IMR-90 (cell line): ENCODE measurements around the gene NKX1-1. TPM values are rescaled to one million over a fixed set of nuclear protein-coding genes. Genes with fewer than 3 reads are reported as not detected.

Experiments used
- ATAC-seq: fragments of 200-7000 bp; cut with Tn5 transposase; 2 replicates; pipeline ENCODE4 v1.9.1; 2020; ENCODE audit warnings: low read depth, mild to moderate bottlenecking, moderate library complexity
- BruUV-seq: library from RNA; stranded (reverse); fragments of 400-500 nt; replicated peaks from 2 replicates; lab custom pipeline; 2021; lab: Mats Ljungman, UMichigan
- CTCF ChIA-PET: fragments of 300-600 bp; formaldehyde crosslinking; extraction: SDS; loops from one replicate; lab custom pipeline; 2021; ENCODE audit warnings: antibody characterized with exemption; lab: Yijun Ruan, JAX
- POLR2A ChIA-PET: fragments of 300-600 bp; sonication (Branson Sonifier 250); formaldehyde crosslinking; loops from one replicate; lab custom pipeline; 2022; ENCODE audit warnings: antibody characterized with exemption; ENCODE audit not compliant: unreplicated experiment; lab: Charles Lee
- DNase-seq: peaks from one replicate; pipeline ENCODE4 v3.0.0; 2013
- H2AFZ ChIP-seq: replicated peaks from 2 replicates; pipeline ENCODE3; 2013; ENCODE audit warnings: low read length, mild to moderate bottlenecking; ENCODE audit not compliant: poor library complexity
- H2AK5ac ChIP-seq: 2 replicates; pipeline ENCODE4 v1.6.1; 2013; ENCODE audit warnings: low read depth, low read length, inconsistent platforms
- H2AK9ac ChIP-seq: replicated peaks from 2 replicates; pipeline ENCODE3; 2013; ENCODE audit warnings: mild to moderate bottlenecking, low read depth, low read length, moderate library complexity; ENCODE audit not compliant: poor library complexity
- H2BK120ac ChIP-seq: 2 replicates; pipeline ENCODE4 v1.6.1; 2013; ENCODE audit warnings: low read depth, low read length, inconsistent platforms
- H2BK15ac ChIP-seq: 3 replicates; pipeline ENCODE4 v1.6.1; 2013; ENCODE audit warnings: low read depth, low read length, inconsistent platforms
- H2BK20ac ChIP-seq: 2 replicates; pipeline ENCODE4 v1.6.1; 2013; ENCODE audit warnings: low read depth, mild to moderate bottlenecking, inconsistent platforms, low read length, moderate library complexity
- H2BK5ac ChIP-seq: 2 replicates; pipeline ENCODE4 v1.6.1; 2013; ENCODE audit warnings: mild to moderate bottlenecking, low read depth, low read length, inconsistent platforms; ENCODE audit not compliant: poor library complexity, severe bottlenecking
- H3K14ac ChIP-seq: replicated peaks from 2 replicates; pipeline ENCODE4 v1.6.1; 2013; ENCODE audit warnings: low read depth, low read length, inconsistent platforms
- H3K18ac ChIP-seq: 2 replicates; pipeline ENCODE4 v1.6.1; 2013; ENCODE audit warnings: low read depth, low read length, control low read depth
- H3K23ac ChIP-seq: 2 replicates; pipeline ENCODE4 v1.6.1; 2013; ENCODE audit warnings: low read depth, low read length, inconsistent platforms
- H3K27ac ChIP-seq: 2 replicates; pipeline ENCODE4 v1.5.1; 2013; ENCODE audit warnings: mild to moderate bottlenecking, control low read depth, low read length; ENCODE audit not compliant: insufficient read depth
- H3K27me3 ChIP-seq: 2 replicates; pipeline ENCODE4 v1.6.1; 2013; ENCODE audit warnings: low read length; ENCODE audit not compliant: control insufficient read depth, insufficient read depth
- H3K36me3 ChIP-seq: 2 replicates; pipeline ENCODE4 v1.6.1; 2013; ENCODE audit warnings: low read length, mixed read lengths; ENCODE audit not compliant: control insufficient read depth, insufficient read depth
- H3K4ac ChIP-seq: 2 replicates; pipeline ENCODE4 v1.6.1; 2013; ENCODE audit warnings: low read depth, low read length, inconsistent platforms
- H3K4me1 ChIP-seq: 2 replicates; pipeline ENCODE4 v1.6.1; 2013; ENCODE audit warnings: low read length, mixed read lengths; ENCODE audit not compliant: control insufficient read depth, insufficient read depth
- H3K4me2 ChIP-seq: 2 replicates; pipeline ENCODE4 v1.6.1; 2013; ENCODE audit warnings: low read depth, mild to moderate bottlenecking, control low read depth, low read length, moderate library complexity
- H3K4me3 ChIP-seq: 2 replicates; pipeline ENCODE4 v1.5.1; 2013; ENCODE audit warnings: low read depth, mild to moderate bottlenecking, control low read depth, low read length, moderate library complexity; ENCODE audit not compliant: insufficient read depth
- H3K56ac ChIP-seq: 2 replicates; pipeline ENCODE4 v1.6.1; 2013; ENCODE audit warnings: low read length, inconsistent platforms; ENCODE audit not compliant: insufficient read depth; ENCODE audit errors: extremely low read depth
- H3K79me1 ChIP-seq, 2 experiments: 2 replicates each; pipeline ENCODE4 v1.6.1; 2013; ENCODE audit warnings: low read length in 2 of 2, inconsistent platforms in 1 of 2, low read depth in 1 of 2
- H3K9ac ChIP-seq: 2 replicates; pipeline ENCODE4 v1.6.1; 2013; ENCODE audit warnings: low read depth, low read length, control low read depth
- H3K9me1 ChIP-seq: 2 replicates; pipeline ENCODE4 v1.6.1; 2013; ENCODE audit warnings: low read length, inconsistent platforms; ENCODE audit not compliant: insufficient read depth
- H3K9me3 ChIP-seq: 2 replicates; pipeline ENCODE4 v1.6.1; 2013; ENCODE audit warnings: low read length; ENCODE audit not compliant: control insufficient read depth, insufficient read depth
- H4K20me1 ChIP-seq: 2 replicates; pipeline ENCODE4 v1.6.1; 2013; ENCODE audit warnings: low read length, inconsistent platforms; ENCODE audit not compliant: insufficient read depth
- H4K5ac ChIP-seq: 2 replicates; pipeline ENCODE4 v1.6.1; 2013; ENCODE audit warnings: mild to moderate bottlenecking, low read depth, low read length, control low read depth
- H4K8ac ChIP-seq, 2 experiments: 2 replicates each; pipeline ENCODE4 v1.6.1; 2013; ENCODE audit warnings: low read depth in 2 of 2, low read length in 2 of 2, control low read depth in 1 of 2, inconsistent platforms in 1 of 2
- H4K91ac ChIP-seq: 2 replicates; pipeline ENCODE4 v1.6.1; 2013; ENCODE audit warnings: low read depth, low read length, inconsistent platforms; ENCODE audit not compliant: insufficient read depth
- BHLHE40 ChIP-seq: fragments of 150-350 bp; IDR thresholded peaks from 2 replicates; pipeline ENCODE4 v1.6.1; 2016; ENCODE audit warnings: mild to moderate bottlenecking, low read depth, low read length
- CHD1 ChIP-seq: IDR thresholded peaks from 2 replicates; pipeline ENCODE4 v1.6.1; 2012; ENCODE audit warnings: low read depth, low read length, improper control_type of control experiment
- CTCF ChIP-seq: conservative IDR thresholded peaks from 2 replicates; pipeline ENCODE4 v1.5.1; 2012; ENCODE audit warnings: mild to moderate bottlenecking, low read depth, low read length, improper control_type of control experiment
- MXI1 ChIP-seq: IDR thresholded peaks from 2 replicates; pipeline ENCODE4 v1.6.1; 2012; ENCODE audit warnings: low read depth, mild to moderate bottlenecking, low read length, moderate library complexity, borderline replicate concordance
- WGBS, 2 experiments: methylation state at CpG; one replicate each; pipeline versions ENCODE4 v1.1.5 to v1.1.7; 2013; ENCODE audit warnings: missing lambda C conversion rate in 2 of 2; ENCODE audit not compliant: insufficient read length in 1 of 2; ENCODE audit errors: extremely low coverage in 2 of 2; 5-methylcytosine and 5-hydroxymethylcytosine counted together
- dilution Hi-C: fragments of 300-500 bp; cut with HindIII; formaldehyde crosslinking; loops from one replicate; pipeline ENCODE4 v1.14.3; 2018; ENCODE audit warnings: low sequenced_read_pairs; ENCODE audit not compliant: unreplicated experiment
- in situ Hi-C: fragments of 300-500 bp; cut with MboI; formaldehyde crosslinking; loops from 3 replicates; pipeline ENCODE4 v1.14.3; 2019; ENCODE audit warnings: low sequenced_read_pairs, inconsistent platforms, mixed read lengths
- intact Hi-C: fragments of 100-400 bp; cut with micrococcal nuclease; formaldehyde crosslinking; loops from 2 replicates; pipeline ENCODE4 v1.10.0; 2022
- polyA plus RNA-seq, 3 experiments: library from polyadenylated mRNA; depleted of rRNA; stranded (reverse); fragments of >200 nt; gene quantifications; 2 replicates each; pipeline ENCODE4 v1.2.3, GENCODE V29; 2012; ENCODE audit warnings: low replicate concordance in 1 of 3
- total RNA-seq: library from RNA; depleted of rRNA; stranded (reverse); fragments of >200 nt; gene quantifications from 2 replicates; pipeline ENCODE4 v1.2.3, GENCODE V29; 2012

NKX1-1 gene
- total and polyA plus RNA-seq, 2 of the 4 experiments (the other 2 are of a cell fraction) = not detected

- intact Hi-C loops = no loop called here
- no peak overlapping the region for H2AK9ac ChIP-seq
- TF ChIP-seq CTCF (no peak), CHD1 (no peak), MXI1 (no peak), BHLHE40 (no peak)
- no peak overlapping the region for H3K23ac ChIP-seq
- H3K9me3 ChIP-seq = no peaks in the 10 kb centered on the region; the same call in 1 of the 2 replicates
- no peak for DNase-seq
- no peaks in the 10 kb centered on the region; the same call in 1 of the 2 replicates for H3K9me1 ChIP-seq
- no peak overlapping the region for H4K5ac ChIP-seq
- H3K18ac ChIP-seq = no peak overlapping the region
- no peaks in the 10 kb centered on the region for H3K79me1 ChIP-seq
- no peaks in the 10 kb centered on the region for H4K20me1 ChIP-seq
- no peak overlapping the region for H2AK5ac ChIP-seq
- WGBS, 2 experiments = 95% methylated on average over 6 of the region's 28 CpGs; no CpG with 5 or more reads in 1 of the 2 experiments
- H2AFZ ChIP-seq = no peak overlapping the region
- H2BK20ac ChIP-seq = no peak overlapping the region
- no peak overlapping the region for H3K9ac ChIP-seq
- ChIA-PET CTCF (no interaction called here), POLR2A (no interaction called here)
- no peak overlapping the region for H2BK120ac ChIP-seq
- in situ Hi-C loops = no loop called here
- no peak overlapping the region for H3K4me3 ChIP-seq
- H3K27ac ChIP-seq = no peak overlapping the region
- H3K4ac ChIP-seq = no peak overlapping the region
- no peak overlapping the region for H3K14ac ChIP-seq
- no peak overlapping the region for H4K91ac ChIP-seq
- no peak overlapping the region for H2BK15ac ChIP-seq
- H3K36me3 ChIP-seq = peaks cover 29% of the 10 kb centered on the region
- no peak for ATAC-seq
- dilution Hi-C loops = no loop called here
- H3K27me3 ChIP-seq = no peaks in the 10 kb centered on the region
- H3K4me2 ChIP-seq = no peak overlapping the region
- H3K4me1 ChIP-seq = no peaks in the 10 kb centered on the region
- no peak overlapping the region for H4K8ac ChIP-seq
- H3K56ac ChIP-seq = no peak overlapping the region
- no peak overlapping the region for H2BK5ac ChIP-seq
- no TSS peak for BruUV-seq
These were observed 34.8 kb downstream of the NKX1-1 start for GRCh38 chr4:1371176-1372165.
